AG04450 (cell line): ENCODE data around the gene DRC7. TPM values are rescaled to one million over a fixed set of nuclear protein-coding genes. Genes with fewer than 3 reads are reported as not detected.

ENCODE experiments used
- CTCF ChIA-PET: fragments of 300-600, 350-600 bp; formaldehyde crosslinking; extraction: SDS; loops from one replicate; lab custom pipeline; 2022; ENCODE audit warnings: antibody characterized with exemption, inconsistent platforms; lab: Charles Lee
- POLR2A ChIA-PET: fragments of 350-600 bp; formaldehyde crosslinking; extraction: SDS; loops from one replicate; lab custom pipeline; 2021; ENCODE audit warnings: antibody characterized with exemption, inconsistent platforms; lab: Yijun Ruan, JAX
- DNase-seq: peaks from one replicate; pipeline ENCODE4 v3.0.0-alpha.2; 2011; ENCODE audit warnings: low read depth, low spot score
- H3K27ac ChIP-seq: one replicate; pipeline ENCODE4 v1.5.1; 2012; ENCODE audit warnings: low read depth, low read length, control low read depth
- H3K27me3 ChIP-seq: one replicate; pipeline ENCODE4 v1.6.0; 2012; ENCODE audit warnings: low read length; ENCODE audit not compliant: control insufficient read depth, insufficient read depth
- H3K4me3 ChIP-seq: 2 replicates; pipeline ENCODE4 v1.5.1; 2011; ENCODE audit warnings: mild to moderate bottlenecking, low read depth, low read length, control low read depth
- H3K9me3 ChIP-seq: 2 replicates; pipeline ENCODE4 v1.5.1; 2012; ENCODE audit warnings: low read length; ENCODE audit not compliant: control insufficient read depth, insufficient read depth
- CTCF ChIP-seq: IDR thresholded peaks from 2 replicates; pipeline ENCODE4 v1.5.1; 2011; ENCODE audit warnings: low read depth, low read length, control low read depth, inconsistent platforms
- polyA plus RNA-seq: library from polyadenylated mRNA; depleted of rRNA; stranded (reverse); fragments of >200 nt; gene quantifications from 2 replicates; pipeline ENCODE4 v1.2.3, GENCODE V29; 2011

Gene DRC7
- polyA plus RNA-seq, 1 experiment, result not detected

- no peak for TF ChIP-seq CTCF
- CTCF ChIA-PET, result interaction anchor here (0.8 to 5.9 kb wide), 14 partner anchors 10 to 134 kb away, joined by 3 to 94 read pairs (median 10); partner anchors contain the start of gene ADGRG1
- Histone ChIP-seq H3K27ac (no peak overlapping the region), H3K27me3 (no peaks in the 10 kb centered on the region), H3K9me3 (no peaks in the 10 kb centered on the region; the same call in 1 of the 2 replicates), H3K4me3 (no peak overlapping the region)
- DNase-seq, result no peak
- POLR2A ChIA-PET, result no interaction called here
Observed at GRCh38 chr16:57647136-57647875, 47.3 kb upstream of the DRC7 start.

- no peak for TF ChIP-seq CTCF
- no peaks in the 10 kb centered on the region; the same call in 1 of the 2 replicates for H3K9me3 ChIP-seq
- ChIA-PET CTCF (interaction anchor here (0.6 to 5.9 kb wide), 23 partner anchors 9 to 357 kb away, joined by 3 to 94 read pairs (median 6); partner anchors contain the start of genes ADGRG1 and ADGRG5), POLR2A (no interaction called here)
- no peaks in the 10 kb centered on the region for H3K27me3 ChIP-seq
- no peak overlapping the region for H3K4me3 ChIP-seq
- no peak overlapping the region for H3K27ac ChIP-seq
- no peak for DNase-seq
Observed at GRCh38 chr16:57648125-57648524, 46.5 kb upstream of the DRC7 start.

GRCh38 chr16:57648581-57649442 is 45.8 kb upstream of the DRC7 start:
- Histone ChIP-seq H3K4me3 (no peak overlapping the region), H3K27ac (no peak overlapping the region), H3K9me3 (no peaks in the 10 kb centered on the region; the same call in 1 of the 2 replicates), H3K27me3 (no peaks in the 10 kb centered on the region)
- ChIA-PET POLR2A (no interaction called here), CTCF (interaction anchor here (0.5 to 5.9 kb wide), 37 partner anchors 8 to 916 kb away, joined by 3 to 94 read pairs (median 5); partner anchors contain the start of genes ADGRG1 and ADGRG5)
- peak; percentile 34 for DNase-seq
- TF ChIP-seq CTCF, result peak; percentile 100

GRCh38 chr16:57649443-57649751 is 45.2 kb upstream of the DRC7 start:
- TF ChIP-seq CTCF, result no peak
- H3K27ac ChIP-seq, result no peak overlapping the region
- ChIA-PET POLR2A (no interaction called here), CTCF (interaction anchor here (0.6 to 5.9 kb wide), 23 partner anchors 9 to 400 kb away, joined by 3 to 94 read pairs (median 5); partner anchors contain the start of gene ADGRG1)
- DNase-seq, result no peak
- H3K27me3 ChIP-seq, result no peaks in the 10 kb centered on the region
- H3K9me3 ChIP-seq, result no peaks in the 10 kb centered on the region; the same call in 1 of the 2 replicates
- no peak overlapping the region for H3K4me3 ChIP-seq
